ENCODE results near the gene GPBP1L1.

Gene GPBP1L1

DNA sequence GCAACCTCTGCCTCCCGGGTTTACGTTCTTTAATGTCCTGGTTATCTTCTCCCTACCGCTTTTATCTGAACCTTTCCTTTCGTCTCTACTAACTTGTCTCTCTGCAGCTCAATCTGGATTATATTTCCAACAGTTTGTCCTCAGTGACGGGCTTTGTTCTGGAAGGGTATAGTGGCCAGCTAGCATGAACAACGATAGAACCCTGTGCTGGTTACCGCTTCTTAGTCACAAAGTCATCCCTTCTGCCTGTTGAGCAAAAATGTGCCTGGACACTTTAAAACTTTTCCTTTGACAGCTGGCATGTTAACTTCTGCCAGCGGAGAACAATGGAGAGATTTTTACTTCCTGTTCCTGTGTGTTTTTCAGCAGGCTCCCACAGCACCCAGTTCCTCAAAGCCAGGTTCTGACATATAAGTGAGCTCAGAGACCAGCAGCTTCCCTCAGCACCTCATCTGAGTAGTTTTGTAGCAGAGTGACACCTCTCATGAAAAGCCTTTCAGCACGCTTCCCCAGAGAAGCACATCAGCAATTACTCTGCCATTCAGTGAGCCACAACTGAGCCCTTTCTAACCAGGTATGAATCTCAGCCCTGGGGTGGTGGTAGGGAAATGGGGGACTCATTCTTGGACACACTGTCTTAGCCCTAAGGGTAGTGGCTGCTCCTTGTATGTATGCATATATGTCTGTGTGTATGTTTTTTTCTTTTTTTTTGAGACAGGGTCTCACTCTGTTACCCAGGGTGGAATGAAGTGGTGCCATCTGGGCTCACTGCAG, 38.9 kb downstream of the GPBP1L1 start:
- TF ChIP-seq, protein P1, sequence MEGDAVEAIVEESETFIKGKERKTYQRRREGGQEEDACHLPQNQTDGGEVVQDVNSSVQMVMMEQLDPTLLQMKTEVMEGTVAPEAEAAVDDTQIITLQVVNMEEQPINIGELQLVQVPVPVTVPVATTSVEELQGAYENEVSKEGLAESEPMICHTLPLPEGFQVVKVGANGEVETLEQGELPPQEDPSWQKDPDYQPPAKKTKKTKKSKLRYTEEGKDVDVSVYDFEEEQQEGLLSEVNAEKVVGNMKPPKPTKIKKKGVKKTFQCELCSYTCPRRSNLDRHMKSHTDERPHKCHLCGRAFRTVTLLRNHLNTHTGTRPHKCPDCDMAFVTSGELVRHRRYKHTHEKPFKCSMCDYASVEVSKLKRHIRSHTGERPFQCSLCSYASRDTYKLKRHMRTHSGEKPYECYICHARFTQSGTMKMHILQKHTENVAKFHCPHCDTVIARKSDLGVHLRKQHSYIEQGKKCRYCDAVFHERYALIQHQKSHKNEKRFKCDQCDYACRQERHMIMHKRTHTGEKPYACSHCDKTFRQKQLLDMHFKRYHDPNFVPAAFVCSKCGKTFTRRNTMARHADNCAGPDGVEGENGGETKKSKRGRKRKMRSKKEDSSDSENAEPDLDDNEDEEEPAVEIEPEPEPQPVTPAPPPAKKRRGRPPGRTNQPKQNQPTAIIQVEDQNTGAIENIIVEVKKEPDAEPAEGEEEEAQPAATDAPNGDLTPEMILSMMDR (IDR thresholded peaks at IDR 0.05; ENCODE audit: extremely low read depth, missing control alignments) = no peak
- no peak for DNase-seq (ENCODE audit: low spot score)

DNA sequence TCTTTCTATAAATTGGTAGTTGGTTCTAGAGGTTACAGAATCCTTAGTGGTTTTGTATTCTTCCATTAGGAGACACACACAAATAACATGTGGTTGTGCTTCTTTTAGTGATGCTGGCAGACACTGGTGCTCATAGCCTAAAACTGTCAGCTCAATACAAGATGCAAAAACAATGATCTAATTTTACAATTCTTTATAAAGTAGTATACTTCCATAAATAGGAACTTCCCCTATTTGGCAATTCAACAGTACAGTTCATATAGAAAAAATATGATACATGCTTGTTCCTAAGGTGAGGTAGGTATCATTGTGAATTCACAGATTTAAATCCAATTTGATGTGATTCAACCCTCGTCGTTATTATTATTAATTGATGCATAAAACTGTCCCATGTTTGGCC, 41.7 kb downstream of the GPBP1L1 start:
- TF ChIP-seq, protein P1 (IDR thresholded peaks at IDR 0.05; ENCODE audit: extremely low read depth, missing control alignments) = no peak
- no peak for DNase-seq (ENCODE audit: low spot score)

DNA sequence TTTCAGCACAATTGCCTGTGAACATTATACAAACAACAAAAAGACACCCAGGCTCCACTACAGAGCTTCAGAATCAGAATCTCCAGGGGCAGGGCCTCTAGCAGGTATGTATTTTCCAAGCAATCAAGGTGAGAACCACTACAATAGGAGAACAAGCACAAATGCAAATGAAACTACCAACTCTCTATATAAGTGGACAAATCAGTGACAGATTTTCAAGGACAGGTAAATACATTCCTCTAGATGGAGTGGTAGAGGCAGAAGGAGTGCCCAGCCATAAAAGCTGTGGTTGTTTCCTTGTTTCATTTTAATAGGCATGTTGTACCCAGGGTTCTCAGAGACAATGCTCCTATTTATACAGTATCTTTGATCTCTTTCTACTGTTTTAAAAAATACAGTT, 42.4 kb downstream of the GPBP1L1 start:
- no peak for DNase-seq (ENCODE audit: low spot score)
- TF ChIP-seq, protein P1 (IDR thresholded peaks at IDR 0.05; ENCODE audit: extremely low read depth, missing control alignments) = no peak

DNA sequence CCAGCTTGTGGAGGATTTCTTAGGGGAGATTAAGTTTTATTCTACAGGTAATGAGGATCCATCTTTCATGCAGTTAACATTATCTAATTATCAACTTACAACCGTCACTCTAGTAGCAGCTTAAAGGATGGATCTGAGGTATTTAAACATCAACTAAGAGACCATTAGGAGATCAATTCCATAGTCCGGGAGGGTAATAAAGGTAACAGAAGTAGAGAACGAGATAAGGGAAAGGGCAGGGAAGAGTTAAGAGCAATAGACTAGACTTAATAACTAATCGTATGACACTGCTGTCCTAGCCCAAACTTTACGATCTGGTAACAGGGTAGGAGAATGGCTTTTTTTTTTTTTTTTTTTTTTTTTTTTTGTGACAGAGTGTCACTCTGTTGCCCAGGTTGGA, 43.0 kb downstream of the GPBP1L1 start:
- TF ChIP-seq, protein P1 (IDR thresholded peaks at IDR 0.05; ENCODE audit: extremely low read depth, missing control alignments) = no peak

GRCh38 chr1:45640293-45640692, 46.0 kb downstream of the GPBP1L1 start:
- TF ChIP-seq, protein P1 (IDR thresholded peaks at IDR 0.05; ENCODE audit: extremely low read depth, missing control alignments) = no peak
- DNase-seq (ENCODE audit: low spot score) = no peak

More for the DNA sequence above, 43.0 kb downstream of the GPBP1L1 start:
- DNase-seq (ENCODE audit: low spot score) = no peak

GRCh38 chr1:45635211-45635610, 51.1 kb downstream of the GPBP1L1 start:
- no peak for DNase-seq (ENCODE audit: low spot score)
- TF ChIP-seq, protein P1 (IDR thresholded peaks at IDR 0.05; ENCODE audit: extremely low read depth, missing control alignments) = no peak

GRCh38 chr1:45630429-45630828, 55.9 kb downstream of the GPBP1L1 start:
- DNase-seq (ENCODE audit: low spot score) = no peak
- TF ChIP-seq, protein P1 (IDR thresholded peaks at IDR 0.05; ENCODE audit: extremely low read depth, missing control alignments) = no peak
